Parathyroid adenoma (tissue), 2 donors: Measurements from ENCODE around the gene MFAP4.

Experiments used
- H2AFZ ChIP-seq: fragments of 300-600 bp; sonication (generic); one replicate; pipeline ENCODE4 v1.7.0; 2017; ENCODE audit warnings: antibody characterized with exemption, mild to moderate bottlenecking
- H3K27ac ChIP-seq: fragments of 300-600 bp; sonication (generic); one replicate; pipeline ENCODE4 v1.7.0; 2017
- H3K27me3 ChIP-seq: fragments of 300-600 bp; sonication (generic); one replicate; pipeline ENCODE4 v1.7.0; 2017; ENCODE audit warnings: low read length; ENCODE audit not compliant: control insufficient read depth, insufficient read depth
- H3K36me3 ChIP-seq: fragments of 300-600 bp; sonication (generic); one replicate; pipeline ENCODE4 v1.7.0; 2017; ENCODE audit warnings: low read length; ENCODE audit not compliant: control insufficient read depth, insufficient read depth
- H3K4me1 ChIP-seq: fragments of 300-600 bp; sonication (generic); one replicate; pipeline ENCODE4 v1.7.0; 2017; ENCODE audit warnings: control low read depth
- H3K4me2 ChIP-seq: fragments of 300-600 bp; sonication (generic); one replicate; pipeline ENCODE4 v1.7.0; 2017; ENCODE audit warnings: low read length
- H3K4me3 ChIP-seq: fragments of 300-600 bp; sonication (generic); one replicate; pipeline ENCODE4 v1.7.0; 2017; ENCODE audit warnings: low read depth, low read length
- H3K79me2 ChIP-seq: fragments of 300-600 bp; sonication (generic); one replicate; pipeline ENCODE4 v1.7.0; 2017; ENCODE audit warnings: control low read depth
- H3K9ac ChIP-seq: fragments of 300-600 bp; sonication (generic); one replicate; pipeline ENCODE4 v1.7.0; 2017; ENCODE audit warnings: mild to moderate bottlenecking
- H3K9me3 ChIP-seq: fragments of 300-600 bp; sonication (generic); one replicate; pipeline ENCODE4 v1.7.0; 2017; ENCODE audit warnings: low read length; ENCODE audit not compliant: control insufficient read depth
- CTCF ChIP-seq: fragments of 300-600 bp; sonication (generic); IDR thresholded peaks from one replicate; pipeline ENCODE4 v1.7.0; 2017; ENCODE audit warnings: antibody characterized with exemption, mild to moderate bottlenecking
- donor health status: primary hyperparathyroidism.

Gene MFAP4

GRCh38 chr17:19414396-19415280, 27.6 kb upstream of the MFAP4 start:
- H3K4me3 ChIP-seq: no peak overlapping the region
- TF ChIP-seq CTCF: no peak

GRCh38 chr17:19413761-19414160, 26.8 kb upstream of the MFAP4 start:
- Histone ChIP-seq H3K4me3 (no peak overlapping the region), H3K27me3 (no peaks in the 10 kb centered on the region), H3K79me2 (no peaks in the 10 kb centered on the region), H3K9ac (no peak overlapping the region), H3K4me1 (peaks cover 4% of the 10 kb centered on the region), H3K4me2 (no peak overlapping the region), H3K9me3 (no peaks in the 10 kb centered on the region), H3K27ac (no peak overlapping the region), H2AFZ (no peak overlapping the region), H3K36me3 (no peaks in the 10 kb centered on the region)
- TF ChIP-seq CTCF: no peak

More at GRCh38 chr17:19414396-19415280, 27.6 kb upstream of the MFAP4 start:
- H3K27ac ChIP-seq: no peak overlapping the region
- H3K4me2 ChIP-seq: no peak overlapping the region
- no peak overlapping the region for H3K9ac ChIP-seq
- no peak overlapping the region for H2AFZ ChIP-seq
- no peaks in the 10 kb centered on the region for H3K9me3 ChIP-seq
- H3K79me2 ChIP-seq: no peaks in the 10 kb centered on the region
- H3K27me3 ChIP-seq: no peaks in the 10 kb centered on the region
- no peaks in the 10 kb centered on the region for H3K36me3 ChIP-seq
- H3K4me1 ChIP-seq: peaks cover 4% of the 10 kb centered on the region

GRCh38 chr17:19412984-19413383, 26.0 kb upstream of the MFAP4 start:
- Histone ChIP-seq H3K9ac (no peak overlapping the region), H3K4me1 (peaks cover 4% of the 10 kb centered on the region), H3K36me3 (no peaks in the 10 kb centered on the region), H3K9me3 (no peaks in the 10 kb centered on the region), H2AFZ (no peak overlapping the region), H3K27me3 (no peaks in the 10 kb centered on the region), H3K4me3 (no peak overlapping the region), H3K4me2 (no peak overlapping the region), H3K79me2 (no peaks in the 10 kb centered on the region), H3K27ac (no peak overlapping the region)
- TF ChIP-seq CTCF: no peak

- Histone ChIP-seq H3K9ac (no peak overlapping the region), H3K4me3 (no peak overlapping the region), H3K27ac (no peak overlapping the region), H3K36me3 (no peaks in the 10 kb centered on the region), H2AFZ (no peak overlapping the region), H3K9me3 (no peaks in the 10 kb centered on the region), H3K79me2 (no peaks in the 10 kb centered on the region), H3K27me3 (no peaks in the 10 kb centered on the region), H3K4me1 (peaks cover 4% of the 10 kb centered on the region), H3K4me2 (no peak overlapping the region)
- no peak for TF ChIP-seq CTCF
Observed at GRCh38 chr17:19412510-19412909, 25.5 kb upstream of the MFAP4 start.

- no peak overlapping the region for H3K4me3 ChIP-seq
- no peak for TF ChIP-seq CTCF
- H2AFZ ChIP-seq: no peak overlapping the region
- no peak overlapping the region for H3K4me2 ChIP-seq
- H3K36me3 ChIP-seq: no peaks in the 10 kb centered on the region
- peaks cover 4% of the 10 kb centered on the region for H3K4me1 ChIP-seq
- H3K9me3 ChIP-seq: no peaks in the 10 kb centered on the region
- no peaks in the 10 kb centered on the region for H3K27me3 ChIP-seq
- no peaks in the 10 kb centered on the region for H3K79me2 ChIP-seq
- H3K27ac ChIP-seq: no peak overlapping the region
- no peak overlapping the region for H3K9ac ChIP-seq
Observed at GRCh38 chr17:19411631-19412030, 24.6 kb upstream of the MFAP4 start.
